Mesendoderm (in vitro differentiated cells): ENCODE data around the gene CFAP46.

Experiments
- DNase-seq: peaks from one replicate; pipeline ENCODE4 v3.0.0; 2013
- H2AK5ac ChIP-seq: 2 replicates; pipeline ENCODE4 v1.6.1; 2013; ENCODE audit warnings: low read length, inconsistent platforms
- H2BK120ac ChIP-seq: 2 replicates; pipeline ENCODE4 v1.6.1; 2013; ENCODE audit warnings: low read depth, mild to moderate bottlenecking, low read length, moderate library complexity, mixed read lengths
- H2BK15ac ChIP-seq: replicated peaks from 2 replicates; pipeline ENCODE4 v1.6.1; 2013; ENCODE audit warnings: low read depth, mild to moderate bottlenecking, moderate library complexity
- H2BK5ac ChIP-seq: 2 replicates; pipeline ENCODE4 v1.6.1; 2013; ENCODE audit warnings: low read length, inconsistent platforms
- H3K18ac ChIP-seq: 2 replicates; pipeline ENCODE4 v1.6.1; 2013; ENCODE audit warnings: mild to moderate bottlenecking, low read length, mixed read lengths
- H3K23ac ChIP-seq: one replicate; pipeline ENCODE4 v1.6.1; 2013; ENCODE audit warnings: low read length
- H3K27ac ChIP-seq: 2 replicates; pipeline ENCODE4 v1.5.1; 2013; ENCODE audit warnings: low read depth, mild to moderate bottlenecking, inconsistent platforms, low read length, moderate library complexity
- H3K27me3 ChIP-seq: 2 replicates; pipeline ENCODE4 v1.6.1; 2013; ENCODE audit warnings: low read length, control low read depth, mild to moderate bottlenecking, inconsistent platforms; ENCODE audit not compliant: insufficient read depth, poor library complexity
- H3K36me3 ChIP-seq: 2 replicates; pipeline ENCODE4 v1.6.1; 2013; ENCODE audit warnings: low read length, inconsistent platforms; ENCODE audit not compliant: control insufficient read depth, insufficient read depth
- H3K4ac ChIP-seq: one replicate; pipeline ENCODE4 v1.6.1; 2013; ENCODE audit warnings: low read depth, mild to moderate bottlenecking, low read length, moderate library complexity
- H3K4me1 ChIP-seq: 2 replicates; pipeline ENCODE4 v1.6.1; 2013; ENCODE audit warnings: low read depth, low read length, inconsistent platforms; ENCODE audit not compliant: control insufficient read depth
- H3K4me2 ChIP-seq: 2 replicates; pipeline ENCODE4 v1.6.1; 2013; ENCODE audit warnings: low read length
- H3K4me3 ChIP-seq: 2 replicates; pipeline ENCODE4 v1.5.1; 2013; ENCODE audit warnings: mild to moderate bottlenecking, low read length
- H3K56ac ChIP-seq: one replicate; pipeline ENCODE4 v1.6.1; 2013; ENCODE audit warnings: low read length
- H3K79me1 ChIP-seq: 2 replicates; pipeline ENCODE4 v1.6.1; 2013; ENCODE audit warnings: low read length, inconsistent platforms
- H3K79me2 ChIP-seq: 2 replicates; pipeline ENCODE4 v1.6.1; 2013; ENCODE audit warnings: mild to moderate bottlenecking, low read length; ENCODE audit not compliant: control insufficient read depth, insufficient read depth
- H3K9ac ChIP-seq: 2 replicates; pipeline ENCODE4 v1.6.1; 2013; ENCODE audit warnings: low read length, inconsistent platforms
- H4K5ac ChIP-seq: one replicate; pipeline ENCODE4 v1.6.1; 2013; ENCODE audit warnings: low read length
- H4K8ac ChIP-seq: one replicate; pipeline ENCODE4 v1.6.1; 2013; ENCODE audit warnings: low read depth, mild to moderate bottlenecking, control low read depth, low read length, moderate library complexity
- WGBS: extraction: QIAGEN DNeasy Blood & Tissue Kit; methylation state at CpG from one replicate; pipeline ENCODE4 v1.1.7; 2013; ENCODE audit warnings: low lambda C conversion rate, missing lambda C conversion rate; ENCODE audit not compliant: insufficient coverage; ENCODE audit errors: extremely low coverage; 5-methylcytosine and 5-hydroxymethylcytosine counted together

The CFAP46 gene

GRCh38 chr10:132861116-132861691 is 81.2 kb downstream of the CFAP46 start:
- H3K23ac ChIP-seq: no peak overlapping the region
- no peak overlapping the region for H3K9ac ChIP-seq
- H2BK5ac ChIP-seq: no peak overlapping the region
- H3K79me2 ChIP-seq: no peaks in the 10 kb centered on the region
- H3K36me3 ChIP-seq: no peaks in the 10 kb centered on the region
- no CpG with 5 or more reads among the region's 22 CpGs for WGBS
- H3K4me1 ChIP-seq: no peaks in the 10 kb centered on the region
- H2AK5ac ChIP-seq: no peak overlapping the region
- no peak overlapping the region for H3K56ac ChIP-seq
- no peak overlapping the region for H3K4me3 ChIP-seq
- no peak overlapping the region for H3K18ac ChIP-seq
- no peak overlapping the region for H3K27ac ChIP-seq
- no peak overlapping the region for H2BK120ac ChIP-seq
- no peaks in the 10 kb centered on the region for H3K27me3 ChIP-seq
- no peak overlapping the region for H3K4me2 ChIP-seq
- H3K79me1 ChIP-seq: no peaks in the 10 kb centered on the region
- H2BK15ac ChIP-seq: no peak overlapping the region
- H4K8ac ChIP-seq: no peak overlapping the region
- H3K4ac ChIP-seq: no peak overlapping the region
- DNase-seq: no peak
- H4K5ac ChIP-seq: no peak overlapping the region

- Histone ChIP-seq H3K79me2 (no peaks in the 10 kb centered on the region), H3K27ac (no peak overlapping the region), H3K4me1 (no peaks in the 10 kb centered on the region), H3K4me3 (no peak overlapping the region), H2BK120ac (no peak overlapping the region), H3K27me3 (no peaks in the 10 kb centered on the region), H3K4ac (no peak overlapping the region), H2BK15ac (no peak overlapping the region), H3K36me3 (no peaks in the 10 kb centered on the region), H4K5ac (no peak overlapping the region), H2BK5ac (no peak overlapping the region), H3K18ac (no peak overlapping the region), H2AK5ac (no peak overlapping the region), H3K23ac (no peak overlapping the region), H3K4me2 (no peak overlapping the region), H3K9ac (no peak overlapping the region), H4K8ac (no peak overlapping the region), H3K56ac (no peak overlapping the region), H3K79me1 (no peaks in the 10 kb centered on the region)
- no CpG with 5 or more reads among the region's 16 CpGs for WGBS
- DNase-seq: no peak
Observed at GRCh38 chr10:132860532-132860931, 81.8 kb downstream of the CFAP46 start.

GRCh38 chr10:132859084-132859855 is 83.1 kb downstream of the CFAP46 start:
- Histone ChIP-seq H4K8ac (no peak overlapping the region), H3K4ac (no peak overlapping the region), H2BK15ac (no peak overlapping the region), H3K27me3 (no peaks in the 10 kb centered on the region), H3K27ac (no peak overlapping the region), H3K79me2 (no peaks in the 10 kb centered on the region), H3K56ac (no peak overlapping the region), H2BK120ac (no peak overlapping the region), H3K9ac (no peak overlapping the region), H2BK5ac (no peak overlapping the region), H3K18ac (no peak overlapping the region), H2AK5ac (no peak overlapping the region), H3K36me3 (no peaks in the 10 kb centered on the region), H3K79me1 (no peaks in the 10 kb centered on the region), H4K5ac (no peak overlapping the region), H3K4me2 (no peak overlapping the region), H3K23ac (no peak overlapping the region), H3K4me3 (no peak overlapping the region), H3K4me1 (no peaks in the 10 kb centered on the region)
- no peak for DNase-seq
- no CpG with 5 or more reads among the region's 32 CpGs for WGBS

GRCh38 chr10:132858121-132859081 is 84.0 kb downstream of the CFAP46 start:
- WGBS: no CpG with 5 or more reads among the region's 45 CpGs
- H2BK15ac ChIP-seq: no peak overlapping the region
- H3K27ac ChIP-seq: no peak overlapping the region
- H3K9ac ChIP-seq: no peak overlapping the region
- no peak overlapping the region for H2BK5ac ChIP-seq
- H3K23ac ChIP-seq: no peak overlapping the region
- H3K79me1 ChIP-seq: no peaks in the 10 kb centered on the region
- no peaks in the 10 kb centered on the region for H3K27me3 ChIP-seq
- no peak overlapping the region for H3K56ac ChIP-seq
- DNase-seq: no peak
- H3K18ac ChIP-seq: no peak overlapping the region
- no peak overlapping the region for H2BK120ac ChIP-seq
- no peak overlapping the region for H3K4me3 ChIP-seq
- H3K4me1 ChIP-seq: no peaks in the 10 kb centered on the region
- no peaks in the 10 kb centered on the region for H3K36me3 ChIP-seq
- no peak overlapping the region for H3K4me2 ChIP-seq
- H2AK5ac ChIP-seq: no peak overlapping the region
- H4K8ac ChIP-seq: no peak overlapping the region
- no peaks in the 10 kb centered on the region for H3K79me2 ChIP-seq
- no peak overlapping the region for H3K4ac ChIP-seq
- no peak overlapping the region for H4K5ac ChIP-seq

GRCh38 chr10:132856869-132857524 is 85.4 kb downstream of the CFAP46 start:
- H3K4me3 ChIP-seq: no peak overlapping the region
- no peaks in the 10 kb centered on the region for H3K79me2 ChIP-seq
- no peak overlapping the region for H3K56ac ChIP-seq
- H3K23ac ChIP-seq: no peak overlapping the region
- WGBS: no CpG with 5 or more reads among the region's 13 CpGs
- no peaks in the 10 kb centered on the region for H3K79me1 ChIP-seq
- H4K5ac ChIP-seq: no peak overlapping the region
- H3K27ac ChIP-seq: no peak overlapping the region
- no peak overlapping the region for H2BK5ac ChIP-seq
- H3K27me3 ChIP-seq: no peaks in the 10 kb centered on the region
- H2BK120ac ChIP-seq: no peak overlapping the region
- H3K9ac ChIP-seq: no peak overlapping the region
- H3K4me2 ChIP-seq: no peak overlapping the region
- H3K36me3 ChIP-seq: no peaks in the 10 kb centered on the region
- no peak overlapping the region for H2BK15ac ChIP-seq
- DNase-seq: no peak
- H4K8ac ChIP-seq: no peak overlapping the region
- no peak overlapping the region for H3K18ac ChIP-seq
- H3K4ac ChIP-seq: no peak overlapping the region
- H3K4me1 ChIP-seq: no peaks in the 10 kb centered on the region
- H2AK5ac ChIP-seq: no peak overlapping the region
